HCT116 (cell line): ENCODE measurements around the gene RFESD. TPM values are rescaled to one million over a fixed set of nuclear protein-coding genes. Genes with fewer than 3 reads are reported as not detected.

Source experiments
- ATAC-seq: fragments of 200-7000 bp; cut with Tn5 transposase; 2 replicates; pipeline ENCODE4 v1.9.1; 2020; ENCODE audit warnings: mild to moderate bottlenecking, moderate library complexity
- BruUV-seq: library from RNA; stranded (reverse); fragments of 400-500 nt; replicated peaks from 2 replicates; lab custom pipeline; 2021; lab: Mats Ljungman, UMichigan
- CTCF ChIA-PET: fragments of 300-600 bp; sonication (Branson Sonifier 250); formaldehyde crosslinking; loops from one replicate; lab custom pipeline; 2021; ENCODE audit warnings: antibody characterized with exemption; lab: Charles Lee
- POLR2A ChIA-PET: fragments of 300-600, 350-600 bp; sonication (Branson Sonifier 250); formaldehyde crosslinking; loops from one replicate; lab custom pipeline; 2021; ENCODE audit warnings: antibody characterized with exemption; lab: Charles Lee
- RAD21 ChIA-PET, 2 experiments: fragments of 300-600 bp; sonication (Branson Sonifier 250); formaldehyde crosslinking; loops; one replicate each; lab custom pipeline; 2023; ENCODE audit warnings: low total read pairs in 2 of 2; ENCODE audit not compliant: uncharacterized antibody in 2 of 2, unreplicated experiment in 2 of 2, low non-redundant PET in 1 of 2; lab: Charles Lee
- DNase-seq: peaks from one replicate; pipeline ENCODE4 v3.0.0-alpha.2; 2010; ENCODE audit warnings: low read depth, low spot score
- H2AFZ ChIP-seq: fragments of 200-600 bp; shearing (Covaris generic), sonication (generic); 2 replicates; pipeline ENCODE4 v1.6.1; 2017; ENCODE audit warnings: low read depth, mixed run types, mixed read lengths, antibody characterized with exemption, low read length; ENCODE audit not compliant: poor library complexity, severe bottlenecking
- H3K27ac ChIP-seq: 2 replicates; pipeline ENCODE4 v1.5.1; 2012; ENCODE audit warnings: low read depth, low read length
- H3K27me3 ChIP-seq: fragments of 200-600 bp; sonication (generic); 2 replicates; pipeline ENCODE4 v1.6.1; 2016; ENCODE audit warnings: mixed run types, low read length, mixed read lengths; ENCODE audit not compliant: insufficient read depth
- H3K36me3 ChIP-seq, 2 experiments: fragments of 200-500 bp in 1 of 2; fragments of 200-600 bp in 1 of 2; sonication (Bioruptor generic) in 1 of 2; sonication (generic) in 1 of 2; 2 replicates each; pipeline versions ENCODE4 v1.5.1 to v1.6.1; 2014 to 2016; ENCODE audit warnings: low read length in 2 of 2, inconsistent platforms in 1 of 2, mixed read lengths in 1 of 2, mixed run types in 1 of 2; ENCODE audit not compliant: insufficient read depth in 2 of 2, control insufficient read depth in 1 of 2
- H3K4me1 ChIP-seq, 2 experiments: fragments of 200-600 bp in 1 of 2; sonication (generic) in 1 of 2; 2 replicates each; pipeline versions ENCODE4 v1.5.1 to v1.6.1; 2012 to 2017; ENCODE audit warnings: low read length in 2 of 2, inconsistent platforms in 1 of 2, mild to moderate bottlenecking in 1 of 2, mixed read lengths in 1 of 2, mixed run types in 1 of 2, moderate library complexity in 1 of 2; ENCODE audit not compliant: insufficient read depth in 2 of 2, control insufficient read depth in 1 of 2
- H3K4me2 ChIP-seq: fragments of 200-600 bp; sonication (generic); 2 replicates; pipeline ENCODE4 v1.6.1; 2017; ENCODE audit warnings: mixed run types, low read length, mixed read lengths
- H3K4me3 ChIP-seq, 2 experiments: fragments of 200-600 bp in 1 of 2; sonication (generic) in 1 of 2; replicated peaks in 1 of 2; 2 replicates each; pipeline ENCODE4 v1.5.1; 2011 to 2016; ENCODE audit warnings: low read length in 2 of 2, control low read depth in 1 of 2, low read depth in 1 of 2, mild to moderate bottlenecking in 1 of 2, mixed read lengths in 1 of 2, mixed run types in 1 of 2
- H3K79me2 ChIP-seq: fragments of 200-600 bp; sonication (generic); 2 replicates; pipeline ENCODE4 v1.6.1; 2017; ENCODE audit warnings: mild to moderate bottlenecking, mixed run types, low read length, moderate library complexity, mixed read lengths; ENCODE audit not compliant: insufficient read depth
- H3K9ac ChIP-seq: fragments of 200-600 bp; sonication (generic); 2 replicates; pipeline ENCODE4 v1.6.1; 2016; ENCODE audit warnings: low read length, mixed read lengths
- H3K9me2 ChIP-seq: fragments of 200-600 bp; sonication (generic), shearing (Covaris generic); 2 replicates; pipeline ENCODE4 v1.6.1; 2017; ENCODE audit warnings: mixed run types, mild to moderate bottlenecking, moderate library complexity; ENCODE audit not compliant: insufficient read depth
- H3K9me3 ChIP-seq, 2 experiments: fragments of 200-500 bp in 1 of 2; fragments of 200-600 bp in 1 of 2; sonication (Bioruptor generic) in 1 of 2; sonication (generic) in 1 of 2; 2 replicates each; pipeline ENCODE4 v1.6.1; 2014 to 2017; ENCODE audit warnings: low read length in 2 of 2, mixed read lengths in 2 of 2, inconsistent platforms in 1 of 2, low read depth in 1 of 2, mild to moderate bottlenecking in 1 of 2, mixed run types in 1 of 2, moderate library complexity in 1 of 2; ENCODE audit not compliant: control insufficient read depth in 1 of 2, insufficient read depth in 1 of 2
- H4K20me1 ChIP-seq: fragments of 200-600 bp; sonication (generic), shearing (Covaris generic); 2 replicates; pipeline ENCODE4 v1.6.1; 2017; ENCODE audit warnings: mixed run types, mild to moderate bottlenecking, moderate library complexity; ENCODE audit not compliant: insufficient read depth
- ATF3 ChIP-seq: IDR thresholded peaks from 2 replicates; pipeline ENCODE4 v1.6.1; 2012
- CEBPB ChIP-seq: IDR thresholded peaks from 2 replicates; pipeline ENCODE4 v1.6.1; 2012; ENCODE audit warnings: low read depth
- CTCF ChIP-seq, 3 experiments: fragments of 200-600 bp in 1 of 3; sonication (generic) in 1 of 3; IDR thresholded peaks in 2 of 3; conservative IDR thresholded peaks in 1 of 3; 2 replicates each; pipeline ENCODE4 v1.5.1; 2012 to 2017; ENCODE audit warnings: low read depth in 2 of 3, low read length in 2 of 3, antibody characterized with exemption in 1 of 3, borderline replicate concordance in 1 of 3, control low read depth in 1 of 3, mild to moderate bottlenecking in 1 of 3, mixed read lengths in 1 of 3, mixed run types in 1 of 3, moderate library complexity in 1 of 3; ENCODE audit not compliant: insufficient read depth in 1 of 3
- POLR2A ChIP-seq: IDR thresholded peaks from 2 replicates; pipeline ENCODE4 v1.7.0; 2011; ENCODE audit warnings: borderline replicate concordance; ENCODE audit not compliant: insufficient read depth, insufficient read length; ENCODE audit errors: extremely low read depth
- POLR2AphosphoS5 ChIP-seq: IDR thresholded peaks from 2 replicates; pipeline ENCODE4 v1.6.1; 2011; ENCODE audit warnings: mild to moderate bottlenecking, low read depth, low read length, moderate library complexity
- SIN3A ChIP-seq: IDR thresholded peaks from 2 replicates; pipeline ENCODE4 v1.6.1; 2012; ENCODE audit warnings: low read depth
- SP1 ChIP-seq: IDR thresholded peaks from 2 replicates; pipeline ENCODE4 v1.6.1; 2012; ENCODE audit warnings: low read depth
- YY1 ChIP-seq: IDR thresholded peaks from 2 replicates; pipeline ENCODE4 v1.6.1; 2011; ENCODE audit warnings: low read length, low read depth, moderate library complexity, mild to moderate bottlenecking; ENCODE audit not compliant: insufficient replicate concordance; ENCODE audit errors: extremely low read depth
- ZFX ChIP-seq: fragments of 450-650 bp; IDR thresholded peaks from 2 replicates; pipeline ENCODE4 v1.6.1; 2017
- ZNF274 ChIP-seq: fragments of 200-500 bp; sonication (Bioruptor generic); IDR thresholded peaks from 2 replicates; pipeline ENCODE4 v1.6.1; 2014; ENCODE audit warnings: mild to moderate bottlenecking, low read depth, low read length, inconsistent platforms
- intact Hi-C: fragments of 100-400 bp; cut with micrococcal nuclease; formaldehyde crosslinking; loops from 2 replicates; pipeline ENCODE4 v1.10.0; 2022
- total RNA-seq: library from RNA; stranded (reverse); gene quantifications from one replicate; pipeline ENCODE4 v1.2.1, GENCODE V29; 2021; ENCODE audit not compliant: unreplicated experiment
- TF ChIP-seq, protein P1 (sequence below): IDR thresholded peaks from 2 replicates; pipeline ENCODE4 v1.6.1; 2012

The RFESD gene
- total RNA-seq, 1 experiment from 2014 or later: 4.1 TPM

GRCh38 chr5:95600557-95600956, 46.0 kb upstream of the RFESD start:
- BruUV-seq: no TSS peak
- DNase-seq: no peak
- H3K27me3 ChIP-seq: no peaks in the 10 kb centered on the region
- no peak for ATAC-seq
- TF ChIP-seq ZFX (no peak), CTCF (IDR thresholded peaks at IDR 0.05 in 2 of 3, conservative IDR thresholded peaks at IDR 0.05 in 1 of 3; ENCODE audit: borderline replicate concordance in 1 of 3, insufficient read depth in 1 of 3, low read depth in 2 of 3, low read length in 2 of 3) (no peak)
- TF ChIP-seq, protein P1, sequence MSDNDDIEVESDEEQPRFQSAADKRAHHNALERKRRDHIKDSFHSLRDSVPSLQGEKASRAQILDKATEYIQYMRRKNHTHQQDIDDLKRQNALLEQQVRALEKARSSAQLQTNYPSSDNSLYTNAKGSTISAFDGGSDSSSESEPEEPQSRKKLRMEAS: no peak
- TF ChIP-seq, all 23 proteins: peak for 0
- RAD21 ChIA-PET: no interaction called here
- Histone ChIP-seq H3K9ac (no peak overlapping the region), H3K79me2 (no peaks in the 10 kb centered on the region), H4K20me1 (no peaks in the 10 kb centered on the region), H3K4me2 (no peak overlapping the region), H3K36me3 (no peaks in the 10 kb centered on the region), H3K27ac (no peak overlapping the region), H3K9me3 (no peaks in the 10 kb centered on the region), H3K4me3 (no peak overlapping the region), H3K4me1 (no peaks in the 10 kb centered on the region), H3K9me2 (no peaks in the 10 kb centered on the region), H2AFZ (no peak overlapping the region)
- CTCF ChIA-PET: no interaction called here
- intact Hi-C loops: no loop called here
- POLR2A ChIA-PET: no interaction called here

DNA sequence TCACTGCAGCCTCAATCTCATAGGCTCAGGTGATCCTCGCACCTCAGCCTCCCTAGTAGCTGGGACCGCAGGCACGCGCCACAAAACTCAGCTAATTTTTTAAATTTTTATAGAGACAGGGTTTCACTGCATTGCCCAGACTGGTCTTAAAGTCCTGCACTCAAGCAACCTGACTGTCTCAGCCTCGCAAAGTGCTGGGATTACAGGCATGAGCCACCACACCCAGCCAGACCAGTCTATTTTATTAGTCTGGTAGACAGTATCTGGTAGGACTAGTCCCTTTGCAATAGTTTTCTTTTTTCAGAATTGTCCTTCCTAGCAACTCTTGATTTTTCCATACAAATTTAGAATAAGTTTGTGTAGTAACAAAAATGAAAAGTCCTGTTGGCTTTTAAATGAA, 40.8 kb upstream of the RFESD start:
- ChIA-PET RAD21 (no interaction called here), CTCF (no interaction called here), POLR2A (no interaction called here)
- Histone ChIP-seq H3K9ac (no peak overlapping the region), H3K36me3 (no peaks in the 10 kb centered on the region), H2AFZ (no peak overlapping the region), H3K4me2 (no peak overlapping the region), H3K9me3 (no peaks in the 10 kb centered on the region), H4K20me1 (no peaks in the 10 kb centered on the region), H3K4me3 (no peak overlapping the region), H3K4me1 (no peaks in the 10 kb centered on the region), H3K27me3 (no peaks in the 10 kb centered on the region), H3K79me2 (no peaks in the 10 kb centered on the region), H3K27ac (no peak overlapping the region), H3K9me2 (no peaks in the 10 kb centered on the region)
- intact Hi-C loops: no loop called here
- no TSS peak for BruUV-seq
- DNase-seq (no peak), ATAC-seq (no peak)
- TF ChIP-seq POLR2A (no peak), ATF3 (no peak), SP1 (no peak), SIN3A (no peak), YY1 (no peak), ZFX (no peak), POLR2AphosphoS5 (no peak), CEBPB (no peak), ZNF274 (no peak)
